NCI-H2029 treated with DMSO at 0.1 percent for 48 hours (cell line): ENCODE results near the gene PTPRJ.

Source experiments
- DNase-seq: peaks from one replicate; lab custom pipeline; 2025; lab: John Stamatoyannopoulos, UW

The PTPRJ gene

DNA sequence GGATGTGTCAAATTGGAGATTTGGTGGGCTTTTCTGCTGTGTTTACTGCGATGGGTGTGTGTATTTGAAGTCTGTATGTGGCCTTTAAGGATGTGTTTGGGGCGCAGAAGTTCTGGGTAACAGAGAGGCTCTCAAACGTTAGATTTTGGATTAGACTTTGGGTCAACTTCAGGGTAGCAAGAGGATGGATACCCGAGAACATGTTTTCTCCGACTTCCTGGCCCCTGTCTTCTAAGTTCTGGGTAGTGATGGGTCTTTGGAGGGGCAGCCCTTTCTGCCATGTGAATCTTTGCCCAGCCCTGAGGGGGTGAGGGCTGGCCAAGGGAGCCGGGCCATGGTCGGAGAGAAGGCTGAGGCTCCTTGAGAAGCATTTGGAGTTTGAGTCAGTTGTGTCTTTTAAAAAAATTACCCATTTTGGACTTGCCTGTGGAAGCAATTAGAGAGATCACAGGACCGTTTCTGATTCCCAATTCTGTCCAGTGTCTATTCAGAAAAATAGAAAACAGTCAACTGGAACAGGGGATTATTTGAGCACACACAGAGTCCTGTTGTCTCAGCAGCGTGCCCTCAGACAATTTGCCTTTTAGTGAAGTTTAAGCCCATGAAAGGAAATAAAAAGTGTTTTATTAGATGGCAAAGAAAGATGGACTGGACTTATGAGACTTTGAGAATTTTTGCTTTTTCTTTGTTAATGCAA lies 114.4 kb downstream of the PTPRJ start:
- no peak for DNase-seq

DNA sequence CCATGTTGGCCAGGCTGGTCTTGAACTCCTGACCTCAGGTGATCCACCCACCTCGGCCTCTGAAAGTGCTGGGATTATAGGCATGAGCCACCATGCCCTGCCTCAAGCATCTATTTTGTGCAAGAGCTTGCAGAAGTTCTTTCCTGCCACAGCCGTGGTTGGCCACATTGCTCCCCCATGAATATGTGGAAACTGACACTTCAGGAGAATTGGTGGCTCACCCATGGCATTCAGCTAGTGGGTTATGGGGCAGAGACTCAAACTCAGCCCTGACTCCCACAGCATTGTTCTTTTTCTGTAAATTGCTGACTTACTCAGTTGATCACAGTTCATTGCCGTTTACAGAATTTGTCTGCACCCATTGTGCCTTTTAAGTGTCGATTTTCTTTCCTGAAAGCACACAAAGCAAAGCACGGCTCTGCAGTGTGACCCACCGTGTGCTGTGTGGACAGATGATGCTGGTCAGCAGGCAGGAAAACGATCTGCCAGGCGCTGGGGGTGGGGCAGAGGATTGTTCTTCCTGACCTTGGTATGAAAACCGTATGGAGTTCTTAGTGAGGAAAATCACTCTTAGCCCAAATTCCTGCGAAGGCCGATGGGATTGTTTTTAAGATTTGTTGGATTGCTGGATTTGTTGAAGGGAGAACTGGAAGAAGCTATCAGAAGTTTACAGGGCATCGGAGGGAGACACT lies 115.6 kb downstream of the PTPRJ start:
- no peak for DNase-seq

- no peak for DNase-seq
Measured at GRCh38 chr11:48096588-48097525, 116.5 kb downstream of the PTPRJ start.

DNA sequence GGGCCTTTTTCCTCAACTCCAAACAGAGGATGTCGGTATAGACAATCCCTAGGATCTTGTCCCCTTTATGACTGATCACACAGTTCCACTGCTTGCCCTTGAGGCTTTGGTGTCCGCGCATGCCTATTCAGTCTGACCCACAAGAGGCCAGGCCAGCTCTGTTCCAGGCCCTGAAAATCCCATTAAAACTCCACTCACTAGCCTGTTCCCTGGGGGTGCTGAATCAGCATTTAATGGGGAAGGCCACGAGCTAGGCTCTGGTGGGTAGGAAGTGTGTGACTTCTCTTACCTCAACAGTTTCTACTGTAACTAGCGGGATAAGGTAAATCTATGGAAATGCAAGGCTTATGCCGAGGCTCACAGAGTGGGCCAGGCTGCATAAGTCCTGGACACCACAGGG lies 117.7 kb downstream of the PTPRJ start:
- DNase-seq = no peak

GRCh38 chr11:48099916-48100446 lies 119.6 kb downstream of the PTPRJ start:
- DNase-seq = no peak

DNA sequence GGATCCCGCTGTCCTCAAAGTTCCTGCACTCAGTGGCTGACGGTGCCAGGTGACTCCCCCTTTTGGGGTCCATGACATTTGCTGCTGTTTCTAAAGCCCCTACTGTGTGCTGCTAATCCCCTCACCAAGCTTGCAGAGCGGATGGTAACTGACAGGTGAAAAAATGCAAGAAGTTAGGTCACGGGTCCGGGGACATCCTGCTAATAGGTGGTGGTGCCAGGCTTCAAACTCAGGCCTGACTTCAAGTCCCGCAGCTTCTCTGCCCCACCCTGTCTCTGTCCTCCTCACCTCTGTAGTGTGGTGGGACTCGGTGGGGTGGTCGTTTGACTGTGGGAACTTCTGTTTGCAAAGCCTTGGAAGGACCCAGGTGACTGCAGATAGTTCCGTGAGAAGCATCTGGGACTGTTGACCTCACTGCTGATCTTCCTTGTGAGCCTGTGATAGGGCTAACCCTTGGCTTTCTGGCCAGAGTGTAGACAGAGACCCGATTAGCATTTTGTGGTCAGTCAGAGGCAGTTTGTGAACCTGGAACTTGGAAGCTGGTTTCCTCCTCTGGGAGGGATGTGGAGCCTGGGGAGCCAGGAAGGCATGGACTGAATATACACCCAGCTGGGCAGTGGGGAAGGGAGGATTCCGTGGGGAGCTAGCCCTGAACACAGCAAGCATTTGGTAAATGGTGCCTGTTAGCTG lies 120.8 kb downstream of the PTPRJ start:
- DNase-seq = no peak

DNA sequence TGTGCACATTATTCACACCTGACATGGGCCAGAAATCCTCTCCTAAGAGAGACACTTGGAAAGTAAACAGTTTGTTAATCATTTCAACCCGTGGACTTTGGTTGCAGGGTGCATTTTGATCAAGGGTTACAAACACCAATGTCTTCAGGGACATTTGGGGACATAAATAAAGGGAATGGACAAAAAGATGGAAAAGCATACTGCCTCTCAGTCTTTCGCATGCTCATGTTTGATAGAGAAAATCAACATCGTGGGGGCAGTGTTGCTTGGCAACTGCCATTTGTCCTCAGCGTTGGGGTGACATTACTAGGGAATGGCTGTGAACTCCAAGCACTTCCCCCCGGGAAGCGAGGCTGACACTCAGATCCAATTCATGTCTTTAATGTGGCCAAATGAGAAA lies 121.6 kb downstream of the PTPRJ start:
- no peak for DNase-seq

GRCh38 chr11:48103621-48104567 lies 123.5 kb downstream of the PTPRJ start:
- DNase-seq = no peak

DNA sequence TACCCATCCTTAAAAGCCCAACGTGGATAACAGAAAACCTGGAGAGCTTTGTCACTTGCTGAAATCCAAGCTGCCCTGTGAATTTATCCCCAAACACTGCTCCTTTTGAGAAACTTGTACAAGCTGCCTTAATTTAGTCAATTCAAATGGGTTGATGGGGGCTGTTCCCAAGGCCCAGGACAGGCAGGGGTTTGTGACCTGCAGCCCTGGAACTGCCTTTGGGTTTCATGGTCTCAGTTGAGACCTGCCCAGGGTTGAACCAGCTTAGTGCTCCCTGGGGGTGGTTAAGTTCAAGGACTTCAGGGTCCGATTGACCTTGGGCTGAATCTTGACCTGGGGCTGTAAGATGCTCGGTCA lies 124.2 kb downstream of the PTPRJ start:
- DNase-seq = no peak

- no peak for DNase-seq
Measured at GRCh38 chr11:48105096-48105990, 125.0 kb downstream of the PTPRJ start.

DNA sequence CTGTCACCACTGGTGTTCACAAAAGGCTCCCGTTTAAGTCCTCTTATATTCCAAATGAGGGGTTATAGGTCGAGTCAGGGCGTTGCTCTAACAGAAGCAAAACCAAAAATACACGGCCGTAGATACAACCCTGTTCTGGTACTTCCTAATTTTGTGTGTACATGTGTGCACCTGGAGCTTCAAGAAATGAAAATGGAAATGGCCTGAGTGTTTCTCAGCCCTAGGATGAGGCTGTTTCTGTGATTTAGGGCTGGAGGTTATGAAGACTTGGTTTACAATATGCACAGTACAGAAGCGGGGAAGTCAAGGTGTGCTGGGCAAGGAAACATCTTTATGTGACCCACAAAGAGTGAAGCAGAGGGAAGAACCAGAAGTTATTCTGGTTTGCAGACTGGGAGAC lies 125.8 kb downstream of the PTPRJ start:
- DNase-seq = no peak

GRCh38 chr11:48107188-48107704 lies 126.9 kb downstream of the PTPRJ start:
- no peak for DNase-seq

DNA sequence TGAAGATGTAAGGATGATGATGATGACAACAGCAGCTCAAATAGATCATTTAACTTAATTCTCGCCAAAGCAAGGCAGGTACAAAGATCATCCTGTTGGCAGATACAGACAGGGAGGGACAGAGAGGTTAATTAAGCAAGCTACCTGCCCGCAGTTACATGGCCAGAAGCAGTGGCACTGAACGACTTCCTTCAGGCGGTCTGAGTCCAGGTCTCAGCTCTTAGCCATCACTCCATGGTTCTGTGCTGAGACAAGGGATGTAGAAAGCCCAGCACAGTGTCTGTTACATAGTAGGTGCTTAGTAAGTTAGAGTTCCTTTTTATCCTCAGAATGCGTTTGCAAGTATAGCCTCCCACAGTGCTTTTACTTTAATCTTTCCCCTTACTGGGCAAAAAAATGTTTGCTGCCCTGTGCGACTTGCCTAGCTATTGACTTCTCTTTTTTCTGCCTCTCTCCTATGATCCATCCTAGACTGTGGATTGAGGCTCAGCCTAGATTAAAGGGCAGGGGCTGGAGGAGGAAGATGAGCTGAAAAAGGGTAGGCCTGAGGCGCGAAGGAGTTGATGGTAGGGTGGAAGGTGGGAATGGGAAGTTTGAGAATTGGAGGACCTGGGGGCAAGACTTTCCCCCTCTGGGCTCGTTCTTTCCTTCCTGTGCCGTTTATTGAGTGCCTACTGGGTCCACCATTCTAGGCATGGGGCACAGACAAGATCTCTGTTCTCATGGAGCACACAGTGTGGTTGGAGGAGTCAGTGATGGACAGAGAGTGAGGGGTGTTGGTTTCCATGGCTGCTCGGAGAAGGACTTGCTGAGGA lies 128.1 kb downstream of the PTPRJ start:
- no peak for DNase-seq

DNA sequence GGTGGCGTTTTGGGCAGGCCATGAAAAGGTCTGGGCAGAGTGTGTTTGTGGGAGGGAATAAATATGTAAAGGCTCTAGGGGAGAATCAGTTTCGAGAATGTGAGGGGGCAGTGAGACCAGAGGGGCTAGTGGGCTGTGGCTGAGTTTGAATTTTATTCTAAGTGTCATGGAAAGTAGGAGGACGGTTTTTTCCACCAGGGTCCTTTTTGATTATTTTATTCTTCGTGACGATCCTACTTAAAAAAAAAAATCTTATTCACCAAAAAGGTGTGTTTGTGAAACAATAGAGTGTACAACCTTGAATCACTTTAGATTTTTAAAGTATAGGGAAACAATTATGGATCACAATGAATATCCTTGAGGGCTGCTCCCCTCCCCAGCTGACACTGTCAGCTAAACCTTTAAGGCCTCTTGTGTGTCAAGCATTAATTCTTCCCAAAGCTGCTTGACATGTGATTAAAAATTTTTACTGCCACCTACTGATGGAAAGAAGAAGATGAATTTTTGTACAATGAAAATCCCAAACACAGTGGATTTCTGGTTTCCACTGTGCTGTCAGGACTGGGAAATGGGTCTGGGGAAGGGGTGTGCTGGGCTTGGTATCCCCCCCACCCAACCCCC lies 128.8 kb downstream of the PTPRJ start:
- DNase-seq = peak; percentile 40

- DNase-seq = no peak
Measured at GRCh38 chr11:48110509-48110766, 130.1 kb downstream of the PTPRJ start.

DNA sequence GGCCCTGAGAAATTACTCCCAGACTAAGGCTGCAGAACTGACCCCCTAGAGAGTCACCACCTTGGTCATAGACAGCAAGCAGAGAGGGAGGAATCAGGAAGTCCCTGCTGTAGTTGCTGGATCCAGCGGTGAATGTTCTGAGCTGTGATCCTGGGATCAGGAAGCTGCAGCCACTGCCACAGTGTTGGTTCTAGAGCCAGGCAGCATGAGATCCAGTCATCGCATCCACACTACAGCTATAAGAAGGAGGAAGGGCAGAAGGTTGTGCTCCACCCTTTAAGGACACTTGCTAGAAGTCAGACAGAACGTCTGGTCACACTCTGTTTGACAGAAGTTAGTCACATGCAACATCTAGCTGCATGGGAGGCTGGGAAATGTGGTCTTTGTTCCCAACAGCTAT lies 131.5 kb downstream of the PTPRJ start:
- no peak for DNase-seq

GRCh38 chr11:48114740-48115139 lies 134.4 kb downstream of the PTPRJ start:
- no peak for DNase-seq

GRCh38 chr11:48116437-48117228 lies 136.3 kb downstream of the PTPRJ start:
- DNase-seq = no peak
